ENCODE results near the gene ASZ1. TPM values are rescaled to one million over a fixed set of nuclear protein-coding genes. Genes with fewer than 3 reads are reported as not detected.

Gene ASZ1
- total RNA-seq, 1 experiment from 2014 or later = not detected

DNA sequence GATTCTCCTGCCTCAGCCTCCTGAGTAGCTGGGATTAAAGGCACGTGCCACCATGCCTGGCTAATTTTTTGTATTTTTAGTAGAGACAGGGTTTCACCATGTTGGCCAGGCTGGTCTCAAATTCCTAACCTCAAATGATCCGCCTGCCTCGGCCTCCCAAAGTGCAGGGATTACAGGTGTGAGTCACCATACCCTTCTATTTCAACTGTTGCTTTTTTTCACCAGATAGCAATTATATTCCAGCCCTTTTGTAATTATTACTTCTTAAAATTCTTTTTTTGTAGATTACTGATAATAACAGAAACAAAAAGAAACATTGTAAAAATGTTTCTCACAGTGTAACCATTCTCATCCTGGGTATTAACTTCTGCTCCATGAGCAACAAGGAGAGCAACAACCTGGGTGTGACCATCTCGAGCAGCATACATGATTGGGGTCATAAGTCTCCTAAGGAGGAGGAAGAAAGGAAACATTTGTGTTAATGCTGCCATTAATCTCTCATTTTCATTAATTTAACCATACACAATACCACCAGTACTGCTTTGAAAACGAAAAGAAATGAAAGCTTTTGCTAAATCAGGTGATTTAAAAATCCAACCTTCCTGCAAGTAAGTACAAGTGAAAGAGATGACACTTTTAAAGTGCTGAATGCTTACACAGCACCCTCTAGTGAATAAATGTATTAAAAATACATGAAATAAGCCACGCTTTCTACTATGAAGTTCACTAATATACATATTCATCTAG is 41.8 kb downstream of the ASZ1 start:
- peaks cover 24% of the 10 kb centered on the region for H3K4me1 ChIP-seq
- H3K27ac ChIP-seq = no peak overlapping the region
- DNase-seq = peak; percentile 13 to 58
- H3K36me3 ChIP-seq = no peaks in the 10 kb centered on the region
- no peak overlapping the region for H3K4me3 ChIP-seq
- no peaks in the 10 kb centered on the region for H3K27me3 ChIP-seq
- H3K9me3 ChIP-seq (replicated peaks) = no peaks in the 10 kb centered on the region

DNA sequence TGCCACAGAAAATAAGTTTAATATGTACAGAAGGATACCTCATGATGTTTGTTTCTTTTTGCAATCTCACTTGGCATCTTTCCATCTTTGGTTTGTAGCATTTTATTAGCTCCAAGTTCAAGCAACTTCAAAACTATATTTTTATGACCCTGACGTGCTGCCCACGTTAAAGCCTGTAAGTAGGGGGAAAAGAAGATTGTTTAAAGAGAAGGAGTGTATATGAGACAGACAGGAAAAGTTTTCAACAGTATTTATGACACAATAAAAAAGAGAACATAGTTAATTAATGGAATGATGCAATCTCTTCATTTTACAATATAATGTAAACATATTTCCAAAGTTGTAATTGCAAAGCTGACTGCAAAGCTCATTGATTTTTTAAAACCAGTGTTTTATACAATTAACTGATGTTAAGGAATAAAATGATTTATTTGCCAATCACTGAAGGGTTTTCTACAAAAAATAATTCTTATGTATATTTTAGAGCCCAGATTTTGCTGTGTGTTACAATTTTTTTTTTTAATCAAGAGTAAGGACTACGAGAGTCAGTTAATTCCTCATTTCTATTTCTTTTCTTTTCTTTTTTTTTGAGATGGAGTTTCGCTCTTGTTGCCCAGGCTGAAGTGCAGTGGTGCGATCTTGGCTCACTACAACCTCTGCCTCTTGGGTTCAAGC is 42.5 kb downstream of the ASZ1 start:
- no peak overlapping the region for H3K27ac ChIP-seq
- H3K4me1 ChIP-seq = peaks cover 24% of the 10 kb centered on the region
- no peak for DNase-seq
- no peak overlapping the region for H3K4me3 ChIP-seq
- no peaks in the 10 kb centered on the region for H3K9me3 ChIP-seq (replicated peaks)
- no peaks in the 10 kb centered on the region for H3K27me3 ChIP-seq
- H3K36me3 ChIP-seq = no peaks in the 10 kb centered on the region

DNA sequence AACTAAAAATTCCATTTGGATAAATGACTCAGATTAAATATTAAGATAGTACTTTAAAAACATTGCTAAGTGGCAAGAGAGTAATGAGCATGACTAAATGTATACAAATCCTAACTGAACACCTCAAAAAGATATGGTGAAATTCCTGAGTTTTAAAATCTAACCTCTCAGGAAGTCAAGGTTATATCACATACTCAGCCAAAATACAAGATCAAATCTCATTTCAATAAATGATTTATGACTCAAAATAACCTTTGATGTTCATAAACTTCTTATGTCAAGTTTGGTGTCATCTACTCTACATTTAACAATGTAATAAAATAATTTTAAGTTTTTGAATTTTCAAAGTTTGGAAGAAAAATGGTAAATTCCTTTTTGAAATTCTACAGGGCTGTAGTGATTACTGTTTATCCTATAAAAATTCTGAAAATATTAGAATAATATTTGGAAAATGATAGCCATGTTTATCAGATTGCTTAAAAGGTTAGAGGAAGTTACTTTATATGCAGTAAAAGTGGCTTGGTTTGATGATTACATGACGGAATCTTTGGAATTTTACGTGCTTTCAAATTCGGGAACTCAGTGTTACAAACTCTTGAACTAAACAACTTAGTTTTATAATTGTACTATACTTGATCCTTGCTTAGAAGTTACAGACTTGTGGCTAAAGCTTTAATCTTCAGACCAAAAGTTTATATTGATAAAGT is 43.7 kb downstream of the ASZ1 start:
- DNase-seq = no peak
- H3K36me3 ChIP-seq = no peaks in the 10 kb centered on the region
- no peaks in the 10 kb centered on the region for H3K9me3 ChIP-seq (replicated peaks)
- no peak overlapping the region for H3K4me3 ChIP-seq
- H3K27me3 ChIP-seq = no peaks in the 10 kb centered on the region
- peaks cover 24% of the 10 kb centered on the region for H3K4me1 ChIP-seq
- H3K27ac ChIP-seq = no peak overlapping the region

DNA sequence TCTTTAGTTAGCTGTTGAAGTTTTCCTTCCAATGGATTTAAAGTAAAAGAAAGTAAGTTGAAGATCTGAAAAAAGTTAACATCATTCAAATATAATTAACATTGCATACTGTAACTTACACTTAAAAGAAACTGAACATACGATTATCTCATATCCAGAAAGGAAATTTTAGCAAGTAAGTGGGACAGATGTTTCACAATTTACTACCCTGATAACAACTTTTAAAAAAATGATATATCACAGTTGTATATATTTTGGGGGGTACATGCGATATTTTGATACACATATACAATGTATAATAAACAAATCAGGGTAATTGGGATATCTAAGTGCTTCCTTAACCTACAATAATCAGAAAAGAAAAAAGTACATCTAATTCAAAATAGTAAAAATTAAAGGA is 44.2 kb downstream of the ASZ1 start:
- no peak overlapping the region for H3K4me3 ChIP-seq
- H3K27me3 ChIP-seq = no peaks in the 10 kb centered on the region
- no peaks in the 10 kb centered on the region for H3K36me3 ChIP-seq
- no peak for DNase-seq
- no peaks in the 10 kb centered on the region for H3K9me3 ChIP-seq (replicated peaks)
- H3K4me1 ChIP-seq = peaks cover 24% of the 10 kb centered on the region
- no peak overlapping the region for H3K27ac ChIP-seq

DNA sequence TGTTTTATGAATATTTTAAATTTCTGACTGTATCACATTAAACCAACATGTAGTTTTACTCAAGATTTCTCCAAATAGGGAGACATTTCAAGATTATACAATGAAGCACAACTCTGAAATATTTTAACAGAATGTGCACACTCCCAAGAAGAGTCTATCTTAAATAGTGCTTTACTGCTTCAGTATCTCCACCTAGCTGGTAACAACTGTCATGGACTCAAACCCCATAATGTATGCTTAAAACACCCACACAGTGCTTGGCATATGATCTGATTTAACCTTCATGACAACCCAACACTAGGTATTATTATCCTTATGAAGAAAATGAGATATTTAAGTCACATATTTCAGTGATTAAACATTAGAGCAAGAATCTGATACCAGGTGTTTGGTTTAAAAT is 45.9 kb downstream of the ASZ1 start:
- no peak for DNase-seq
- Histone ChIP-seq H3K27me3 (no peaks in the 10 kb centered on the region), H3K4me1 (peaks cover 24% of the 10 kb centered on the region), H3K9me3 (replicated peaks) (no peaks in the 10 kb centered on the region), H3K27ac (no peak overlapping the region), H3K4me3 (no peak overlapping the region), H3K36me3 (no peaks in the 10 kb centered on the region)

DNA sequence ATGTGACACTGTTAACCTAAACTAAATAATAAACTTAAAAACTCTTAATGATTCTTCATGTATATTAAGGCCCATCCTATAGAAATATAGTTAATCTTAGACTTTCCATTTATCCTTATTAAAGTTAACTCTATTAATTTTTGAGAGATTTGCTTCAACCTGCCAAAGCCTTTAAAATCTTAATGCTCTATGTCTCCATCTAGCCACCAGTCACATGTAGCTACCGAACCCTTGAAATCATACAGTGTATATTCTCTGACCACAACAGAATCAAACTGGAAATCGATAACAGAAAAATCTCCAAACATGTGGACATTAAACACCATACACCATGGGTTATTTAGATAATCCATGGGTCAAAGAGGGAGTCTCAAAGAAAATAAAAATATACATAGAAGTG is 51.9 kb downstream of the ASZ1 start:
- no peak for DNase-seq
- no peak overlapping the region for H3K4me3 ChIP-seq
- H3K36me3 ChIP-seq = no peaks in the 10 kb centered on the region
- H3K27ac ChIP-seq = no peak overlapping the region
- no peaks in the 10 kb centered on the region for H3K27me3 ChIP-seq
- no peaks in the 10 kb centered on the region for H3K4me1 ChIP-seq
- no peaks in the 10 kb centered on the region for H3K9me3 ChIP-seq (replicated peaks)

DNA sequence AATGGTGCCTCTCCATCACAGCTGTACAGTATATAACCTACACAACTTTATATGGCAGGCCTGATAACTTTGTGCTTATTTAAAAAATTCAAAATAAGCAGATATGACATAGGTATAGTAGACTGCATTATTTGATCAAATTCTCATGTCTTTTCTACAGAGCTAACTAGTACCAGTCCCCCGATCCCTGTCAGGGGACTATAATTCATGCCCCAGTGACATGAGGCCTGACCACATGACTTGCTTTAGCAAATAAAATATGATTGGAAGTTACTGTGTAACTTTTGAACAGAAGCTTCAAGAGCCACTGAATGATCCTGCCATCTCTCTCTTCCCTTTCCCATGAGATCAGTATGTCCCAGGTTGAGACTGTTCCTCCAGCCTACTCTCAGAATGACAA is 55.2 kb downstream of the ASZ1 start:
- H3K9me3 ChIP-seq (replicated peaks) = no peaks in the 10 kb centered on the region
- no peaks in the 10 kb centered on the region for H3K27me3 ChIP-seq
- no peaks in the 10 kb centered on the region for H3K4me1 ChIP-seq
- no peak overlapping the region for H3K27ac ChIP-seq
- no peak for DNase-seq
- no peak overlapping the region for H3K4me3 ChIP-seq
- no peaks in the 10 kb centered on the region for H3K36me3 ChIP-seq

DNA sequence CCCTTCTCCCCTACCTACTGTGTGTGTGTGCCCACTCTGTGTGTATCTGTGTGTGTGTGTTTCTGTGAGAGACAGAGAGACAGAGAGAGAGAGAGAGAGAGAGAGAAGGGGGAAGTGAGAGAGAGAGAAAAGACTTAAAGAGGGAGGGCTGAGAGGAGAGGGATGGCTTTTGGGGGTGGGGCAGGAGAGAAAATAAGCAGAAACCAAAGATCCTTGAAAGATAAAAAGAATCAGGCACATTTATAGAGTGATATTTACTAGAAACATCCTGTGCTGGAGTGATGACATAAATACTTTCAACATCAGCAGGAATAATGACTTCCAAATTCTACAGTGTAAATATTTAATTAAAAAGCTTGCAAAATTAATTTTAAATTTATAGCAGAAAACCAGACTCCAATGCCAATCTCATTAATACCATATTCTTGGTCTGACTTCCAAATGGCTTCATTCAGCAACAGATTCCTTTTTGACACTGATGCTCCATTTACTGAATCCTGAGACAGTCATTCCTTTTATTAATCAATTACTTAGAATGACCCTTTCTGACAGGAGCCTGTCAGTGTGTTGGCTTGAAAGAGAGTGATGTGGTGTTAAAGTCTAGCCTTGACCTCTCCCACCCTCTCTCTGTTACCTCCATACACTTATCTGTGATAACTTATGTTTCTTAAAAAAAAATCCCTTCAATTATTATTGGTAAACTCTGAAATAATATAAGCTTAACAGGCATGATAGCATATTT is 62.8 kb downstream of the ASZ1 start:
- Histone ChIP-seq H3K27ac (no peak overlapping the region), H3K9me3 (replicated peaks) (no peaks in the 10 kb centered on the region), H3K4me1 (0 out of 2 replicates have a peak, but pooled peaks cover 2% of the 10 kb centered on the region), H3K4me3 (no peak overlapping the region), H3K27me3 (no peaks in the 10 kb centered on the region), H3K36me3 (no peaks in the 10 kb centered on the region)
- no peak for DNase-seq

- H3K27ac ChIP-seq = no peak overlapping the region
- H3K4me1 ChIP-seq = 0 out of 2 replicates have a peak, but pooled peaks cover 2% of the 10 kb centered on the region
- no peak overlapping the region for H3K4me3 ChIP-seq
- H3K27me3 ChIP-seq = no peaks in the 10 kb centered on the region
- H3K9me3 ChIP-seq (replicated peaks) = no peaks in the 10 kb centered on the region
- no peak for DNase-seq
- H3K36me3 ChIP-seq = no peaks in the 10 kb centered on the region
Measured at GRCh38 chr7:117362294-117362888, 64.9 kb downstream of the ASZ1 start.

GRCh38 chr7:117350027-117350426 is 77.3 kb downstream of the ASZ1 start:
- Histone ChIP-seq H3K9me3 (replicated peaks) (no peaks in the 10 kb centered on the region), H3K36me3 (no peaks in the 10 kb centered on the region), H3K27me3 (no peaks in the 10 kb centered on the region), H3K4me3 (no peak overlapping the region), H3K27ac (no peak overlapping the region), H3K4me1 (0 out of 2 replicates have a peak, but pooled peaks cover 3% of the 10 kb centered on the region)
- DNase-seq = no peak

GRCh38 chr7:117349570-117349969 is 77.7 kb downstream of the ASZ1 start:
- Histone ChIP-seq H3K9me3 (replicated peaks) (no peaks in the 10 kb centered on the region), H3K4me3 (no peak overlapping the region), H3K4me1 (0 out of 2 replicates have a peak, but pooled peaks cover 3% of the 10 kb centered on the region), H3K27me3 (no peaks in the 10 kb centered on the region), H3K27ac (no peak overlapping the region), H3K36me3 (no peaks in the 10 kb centered on the region)
- no peak for DNase-seq

DNA sequence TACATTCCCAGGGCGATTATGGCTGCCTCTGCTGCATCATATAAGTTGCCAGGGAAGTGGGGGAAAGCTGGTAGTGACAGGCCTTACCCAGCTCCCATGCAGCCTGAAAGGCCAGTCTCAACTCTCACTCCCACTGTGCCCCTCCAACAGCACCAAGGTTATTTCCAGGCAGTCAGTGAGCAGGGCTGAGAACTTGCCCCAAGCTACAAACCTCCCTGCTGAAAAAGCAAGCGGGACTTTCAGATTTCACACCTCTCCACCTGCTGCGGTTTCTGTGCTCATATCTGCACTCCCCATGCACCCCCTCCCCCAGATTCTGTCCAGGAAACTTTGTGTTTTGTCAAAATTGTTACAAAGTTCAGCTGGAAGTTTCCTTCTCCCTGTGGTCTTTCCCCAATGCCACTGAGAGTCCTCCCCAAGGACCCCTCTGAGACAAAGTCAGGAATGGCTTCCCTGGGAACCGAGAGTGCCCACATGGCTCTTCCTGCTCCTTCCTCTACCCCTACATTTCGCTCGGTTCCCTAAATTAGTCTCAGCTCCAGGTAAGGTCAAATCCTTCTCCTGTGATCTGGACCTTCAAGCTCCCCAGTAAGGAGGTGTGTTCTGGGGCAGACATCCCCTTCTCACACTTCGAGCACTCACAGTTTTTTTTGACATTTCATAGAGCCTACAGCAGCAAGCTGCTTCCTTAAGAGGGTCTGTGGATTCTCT is 79.2 kb downstream of the ASZ1 start:
- Histone ChIP-seq H3K36me3 (no peaks in the 10 kb centered on the region), H3K9me3 (replicated peaks) (no peaks in the 10 kb centered on the region), H3K4me1 (0 out of 2 replicates have a peak, but pooled peaks cover 3% of the 10 kb centered on the region), H3K4me3 (no peak overlapping the region), H3K27me3 (no peaks in the 10 kb centered on the region), H3K27ac (no peak overlapping the region)
- DNase-seq = no peak

GRCh38 chr7:117347480-117347879 is 79.8 kb downstream of the ASZ1 start:
- H3K27ac ChIP-seq = no peak overlapping the region

GRCh38 chr7:117346161-117346560 is 81.1 kb downstream of the ASZ1 start:
- Histone ChIP-seq H3K27ac (no peak overlapping the region), H3K4me1 (0 out of 2 replicates have a peak, but pooled peaks cover 3% of the 10 kb centered on the region), H3K9me3 (replicated peaks) (no peaks in the 10 kb centered on the region), H3K4me3 (no peak overlapping the region), H3K27me3 (no peaks in the 10 kb centered on the region), H3K36me3 (no peaks in the 10 kb centered on the region)
- DNase-seq = no peak

More at GRCh38 chr7:117347480-117347879, 79.8 kb downstream of the ASZ1 start:
- H3K36me3 ChIP-seq = no peaks in the 10 kb centered on the region
- no peaks in the 10 kb centered on the region for H3K9me3 ChIP-seq (replicated peaks)
- H3K4me3 ChIP-seq = no peak overlapping the region
- 0 out of 2 replicates have a peak, but pooled peaks cover 3% of the 10 kb centered on the region for H3K4me1 ChIP-seq
- DNase-seq = peak; percentile 18 to 38
- no peaks in the 10 kb centered on the region for H3K27me3 ChIP-seq

Measured in SJCRH30 (cell line).